ENCODE results near the gene GSTM4.
A peak's percentile ranks its signal among the peaks of the same experiment; 100 is the strongest.

GSTM4 gene

DNA sequence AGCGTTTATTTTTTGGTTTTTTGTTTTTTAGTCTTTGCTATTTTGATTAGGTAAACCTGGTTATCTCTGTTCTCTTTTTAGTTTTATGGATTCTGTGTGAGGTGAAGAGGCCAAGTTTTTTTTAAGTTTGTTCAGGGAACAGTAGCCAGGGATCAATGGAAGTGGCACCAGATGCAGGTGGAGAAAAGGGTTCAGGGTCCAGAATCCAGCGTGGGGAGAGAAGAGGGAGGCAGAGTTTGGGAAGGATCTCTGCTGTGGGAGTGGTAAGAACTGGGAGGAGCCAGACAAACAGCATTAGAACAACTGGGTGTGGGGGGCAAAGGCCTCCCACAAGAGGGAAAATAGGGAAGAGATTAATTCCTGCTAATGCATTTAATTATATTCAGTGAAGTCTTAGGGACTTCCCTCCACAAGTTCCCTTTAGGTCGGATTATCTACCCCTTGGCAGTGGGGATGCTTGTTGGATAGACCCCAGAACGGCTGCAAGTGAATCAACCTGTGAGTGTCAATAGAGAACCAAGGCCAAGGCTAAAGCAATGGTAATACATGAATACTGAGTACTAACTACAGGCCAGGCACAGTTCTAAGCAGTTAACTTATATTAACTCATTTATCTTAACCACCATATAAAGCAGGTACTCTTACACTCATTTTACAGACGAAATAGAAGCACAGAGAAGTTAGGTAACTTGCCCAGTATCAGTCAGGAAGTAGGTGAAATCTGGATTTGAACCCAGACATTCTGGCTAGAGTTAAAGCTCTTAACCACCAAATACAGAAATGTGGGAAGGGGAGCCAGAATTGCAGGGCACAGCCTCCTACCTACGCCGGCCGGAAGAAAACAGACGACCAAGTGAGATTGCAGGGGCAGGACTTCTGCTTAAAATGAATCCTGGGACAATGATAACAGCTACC lies 37.0 kb upstream of the GSTM4 start:
- H3K4me3 ChIP-seq (ENCODE audit: low read depth in 1 of 2, low read length in 2 of 2): peak overlapping the region; percentile 89 to 98
- no peaks in the 10 kb centered on the region for H3K36me3 ChIP-seq (ENCODE audit: control insufficient read depth in 1 of 2, insufficient read depth in 2 of 2, low read length in 2 of 2)
- peaks cover 56 to 71% of the 10 kb centered on the region in 2 donors for H3K4me1 ChIP-seq (ENCODE audit: control insufficient read depth in 1 of 2, insufficient read depth in 2 of 2, low read length in 2 of 2)
- H3K27me3 ChIP-seq (ENCODE audit: control insufficient read depth in 1 of 2, insufficient read depth in 2 of 2, low read length in 2 of 2): no peaks in the 10 kb centered on the region
- no peaks in the 10 kb centered on the region for H3K9me3 ChIP-seq (ENCODE audit: control insufficient read depth in 1 of 2, low read length in 2 of 2)
- peak overlapping the region; percentile 23 to 79 for H3K9ac ChIP-seq (ENCODE audit: low read depth in 1 of 2, low read length in 2 of 2)
- peak overlapping the region; percentile 74 for H3K27ac ChIP-seq (ENCODE audit: low read depth, low read length)

DNA sequence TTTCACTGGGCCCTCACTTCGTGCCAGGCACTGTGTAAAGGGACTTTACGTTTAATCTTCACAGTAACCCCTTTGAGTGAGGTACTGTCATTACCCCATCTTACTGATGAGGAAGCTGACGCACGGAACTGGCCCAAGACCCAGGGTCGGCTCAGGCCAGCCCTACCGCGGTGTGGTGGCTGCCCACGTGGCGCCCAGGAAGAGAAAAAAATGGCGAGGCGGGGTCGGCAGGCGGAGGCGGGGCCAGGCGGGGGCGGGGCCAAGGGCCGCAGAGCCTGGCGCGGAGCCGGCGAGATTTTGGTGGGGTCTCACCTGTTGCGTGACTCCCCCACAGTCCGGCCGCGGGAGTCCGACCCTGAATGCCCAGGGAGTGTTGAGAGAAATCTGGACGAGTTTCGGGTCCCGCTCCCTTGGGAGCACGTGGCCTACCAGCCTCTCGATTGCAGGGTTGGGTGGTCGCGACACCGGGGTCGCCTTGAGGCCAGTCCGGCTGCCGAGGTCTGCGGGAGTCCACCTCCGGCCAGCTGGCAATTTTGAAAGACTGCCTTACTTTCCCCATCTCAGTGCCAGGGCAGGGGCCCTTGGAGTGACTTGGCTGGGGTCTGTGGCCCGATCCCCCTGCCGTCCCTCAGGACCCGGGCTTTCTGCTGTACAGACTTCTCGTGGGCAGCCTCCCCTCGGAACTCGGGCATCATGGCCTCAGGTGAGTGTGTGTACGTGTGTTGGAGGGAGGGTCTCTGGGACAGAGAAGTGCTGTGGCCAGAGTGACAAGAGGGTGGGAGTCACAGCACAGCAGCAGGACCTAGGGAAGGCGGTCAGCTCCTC lies 36.1 kb upstream of the GSTM4 start, which contains the start of the genes AMPD2 and GNAT2:
Gene AMPD2, plus strand, starts transcription at position 262 of the 825 bp plus-strand sequence. CDS start 1,339 bp downstream, outside the sequence.
Gene GNAT2, minus strand, starts transcription at position 41 of the 825 bp plus-strand sequence. CDS start 6,746 bp downstream, outside the sequence.
- H3K9me3 ChIP-seq (ENCODE audit: control insufficient read depth in 1 of 2, low read length in 2 of 2): no peaks in the 10 kb centered on the region
- H3K4me3 ChIP-seq (ENCODE audit: low read depth in 1 of 2, low read length in 2 of 2): peak within 1 kb of the TSS; percentile 89 to 98
- no peaks in the 10 kb centered on the region for H3K27me3 ChIP-seq (ENCODE audit: control insufficient read depth in 1 of 2, insufficient read depth in 2 of 2, low read length in 2 of 2)
- H3K4me1 ChIP-seq (ENCODE audit: control insufficient read depth in 1 of 2, insufficient read depth in 2 of 2, low read length in 2 of 2): peaks cover 60 to 66% of the 10 kb centered on the region in 2 donors
- H3K36me3 ChIP-seq (ENCODE audit: control insufficient read depth in 1 of 2, insufficient read depth in 2 of 2, low read length in 2 of 2): no peaks in the 10 kb centered on the region
- peak within 1 kb of the TSS; percentile 74 for H3K27ac ChIP-seq (ENCODE audit: low read depth, low read length)
- peak within 1 kb of the TSS; percentile 79 to 93 for H3K9ac ChIP-seq (ENCODE audit: low read depth in 1 of 2, low read length in 2 of 2)

DNA sequence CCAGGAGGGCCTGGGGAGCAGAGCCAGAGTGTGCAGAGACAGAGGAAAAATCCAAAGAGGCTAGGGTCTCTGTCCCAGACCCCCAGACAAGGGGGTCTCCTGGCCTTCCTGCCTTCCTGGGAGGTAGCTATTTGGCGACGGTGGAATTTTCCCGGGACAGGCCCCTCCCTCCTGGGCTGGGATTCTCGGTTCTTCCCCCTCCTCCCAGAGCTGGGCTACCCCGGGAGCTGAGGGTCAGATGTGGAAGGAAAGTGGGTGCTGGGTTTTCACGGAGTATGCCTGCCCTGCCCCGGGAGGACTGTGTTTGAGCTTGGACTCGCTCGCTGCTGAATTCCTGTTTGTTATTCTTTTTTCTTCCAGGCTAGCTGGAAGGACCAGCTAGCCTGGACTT lies 35.5 kb upstream of the GSTM4 start:
- Histone ChIP-seq H3K9me3 (ENCODE audit: control insufficient read depth in 1 of 2, low read length in 2 of 2) (no peaks in the 10 kb centered on the region), H3K36me3 (ENCODE audit: control insufficient read depth in 1 of 2, insufficient read depth in 2 of 2, low read length in 2 of 2) (peaks cover 0 to 2% of the 10 kb centered on the region in 2 donors), H3K27me3 (ENCODE audit: control insufficient read depth in 1 of 2, insufficient read depth in 2 of 2, low read length in 2 of 2) (no peaks in the 10 kb centered on the region), H3K4me3 (ENCODE audit: low read depth in 1 of 2, low read length in 2 of 2) (peak overlapping the region; percentile 89 to 98), H3K27ac (ENCODE audit: low read depth, low read length) (peak overlapping the region; percentile 74), H3K9ac (ENCODE audit: low read depth in 1 of 2, low read length in 2 of 2) (peak overlapping the region; percentile 79 to 93), H3K4me1 (ENCODE audit: control insufficient read depth in 1 of 2, insufficient read depth in 2 of 2, low read length in 2 of 2) (peaks cover 60 to 66% of the 10 kb centered on the region in 2 donors)

DNA sequence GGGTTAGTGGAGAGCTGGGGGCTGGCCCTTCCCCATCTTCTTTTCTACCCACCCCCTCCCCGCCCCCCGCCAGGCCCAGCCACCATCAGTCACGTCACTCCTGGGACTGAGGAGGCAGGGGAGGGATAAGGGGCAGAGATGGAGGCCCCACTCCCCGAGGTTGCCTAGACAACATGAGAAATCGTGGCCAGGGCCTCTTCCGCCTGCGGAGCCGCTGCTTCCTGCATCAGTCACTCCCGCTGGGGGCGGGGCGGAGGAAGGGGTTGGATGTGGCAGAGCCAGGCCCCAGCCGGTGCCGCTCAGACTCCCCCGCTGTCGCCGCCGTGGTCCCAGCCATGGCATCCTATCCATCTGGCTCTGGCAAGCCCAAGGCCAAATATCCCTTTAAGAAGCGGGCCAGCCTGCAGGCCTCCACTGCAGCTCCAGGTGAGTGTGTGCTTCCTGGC lies 35.0 kb upstream of the GSTM4 start:
- Histone ChIP-seq H3K4me3 (ENCODE audit: low read depth in 1 of 2, low read length in 2 of 2) (peak overlapping the region; percentile 89 to 98), H3K9me3 (ENCODE audit: control insufficient read depth in 1 of 2, low read length in 2 of 2) (no peaks in the 10 kb centered on the region), H3K27ac (ENCODE audit: low read depth, low read length) (peak overlapping the region; percentile 74), H3K27me3 (ENCODE audit: control insufficient read depth in 1 of 2, insufficient read depth in 2 of 2, low read length in 2 of 2) (no peaks in the 10 kb centered on the region), H3K4me1 (ENCODE audit: control insufficient read depth in 1 of 2, insufficient read depth in 2 of 2, low read length in 2 of 2) (peaks cover 60 to 64% of the 10 kb centered on the region in 2 donors), H3K9ac (ENCODE audit: low read depth in 1 of 2, low read length in 2 of 2) (peak overlapping the region; percentile 79 to 93), H3K36me3 (ENCODE audit: control insufficient read depth in 1 of 2, insufficient read depth in 2 of 2, low read length in 2 of 2) (peaks cover 0 to 7% of the 10 kb centered on the region in 2 donors)

DNA sequence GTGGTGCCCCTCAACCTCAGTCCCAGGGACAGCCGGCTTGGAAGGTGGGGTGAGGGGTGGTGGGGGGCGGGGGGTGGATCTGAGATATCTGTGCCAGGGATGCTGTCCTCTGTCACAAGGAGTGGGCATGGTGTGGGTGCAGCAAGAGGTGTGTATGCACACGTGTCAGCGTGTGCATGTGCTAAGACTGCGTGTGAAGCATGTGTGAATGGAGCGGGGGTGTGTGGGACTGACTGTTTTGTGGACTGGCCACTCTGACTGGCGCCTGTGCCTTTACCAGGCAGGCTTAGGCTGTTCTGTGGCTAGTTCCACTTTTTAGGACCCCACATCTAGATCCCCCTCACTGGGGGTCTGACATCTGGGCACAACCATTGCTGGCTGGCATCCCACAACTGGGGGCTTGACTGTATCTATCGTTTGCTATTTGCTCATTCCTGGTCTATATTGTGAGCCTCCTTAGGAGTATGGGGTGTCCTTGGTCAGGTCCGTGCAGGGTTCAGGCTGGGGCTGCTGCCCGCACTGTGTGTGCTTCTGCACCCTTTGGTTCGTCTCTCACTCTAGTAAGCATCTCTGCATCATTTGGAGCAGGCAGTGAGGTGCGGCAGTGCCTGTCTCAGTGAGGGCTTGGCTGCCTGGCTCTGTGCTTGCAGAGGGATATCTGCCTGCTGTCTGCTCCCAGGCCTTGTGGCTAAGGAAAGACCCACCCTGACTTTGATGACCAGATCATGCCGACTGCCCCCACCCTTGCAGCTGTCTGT lies 34.3 kb upstream of the GSTM4 start:
- no peak overlapping the region for H3K27ac ChIP-seq (ENCODE audit: low read depth, low read length)

DNA sequence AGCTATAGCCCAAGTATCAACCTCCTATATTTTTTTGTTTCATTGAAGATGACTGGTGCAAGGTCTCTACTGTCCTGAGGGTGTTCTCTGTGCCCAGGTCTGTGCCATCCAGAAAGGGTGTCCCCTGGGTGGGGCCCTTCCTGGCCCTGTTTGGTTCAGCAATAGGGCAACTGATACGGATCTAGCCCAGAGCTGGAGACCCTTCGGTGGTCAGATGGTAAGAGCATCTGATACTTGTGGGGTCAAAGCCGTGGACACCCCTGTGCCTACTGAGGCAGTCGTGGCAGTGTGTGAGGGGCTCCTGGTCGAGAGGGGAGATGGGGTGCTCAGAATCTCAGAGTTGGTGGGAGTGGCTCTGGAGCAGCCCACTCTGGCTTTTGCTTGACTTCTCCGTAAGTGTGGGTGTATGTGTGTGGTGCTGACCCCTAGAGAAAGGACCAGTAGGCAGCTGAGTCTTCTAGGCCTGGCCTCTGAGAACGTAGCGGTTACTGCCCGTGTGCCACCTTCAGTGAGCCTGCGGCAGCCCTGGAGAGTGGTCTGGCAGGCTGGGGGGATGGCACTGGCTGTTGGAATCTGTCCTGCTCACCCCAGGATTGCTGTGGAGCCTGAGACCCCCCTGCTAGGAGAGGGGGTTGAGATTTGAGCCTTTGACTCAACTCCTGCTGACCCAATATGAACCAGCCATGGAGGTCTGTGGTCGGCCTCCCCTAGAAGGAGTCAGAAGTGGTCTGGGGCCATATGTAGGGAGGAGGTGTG lies 33.6 kb upstream of the GSTM4 start:
- H3K27me3 ChIP-seq (ENCODE audit: control insufficient read depth in 1 of 2, insufficient read depth in 2 of 2, low read length in 2 of 2): no peaks in the 10 kb centered on the region
- H3K4me1 ChIP-seq (ENCODE audit: control insufficient read depth in 1 of 2, insufficient read depth in 2 of 2, low read length in 2 of 2): peaks cover 49 to 51% of the 10 kb centered on the region in 2 donors
- peak overlapping the region; percentile 62 to 70 for H3K9ac ChIP-seq (ENCODE audit: low read depth in 1 of 2, low read length in 2 of 2)
- H3K9me3 ChIP-seq (ENCODE audit: control insufficient read depth in 1 of 2, low read length in 2 of 2): no peaks in the 10 kb centered on the region
- no peak overlapping the region for H3K27ac ChIP-seq (ENCODE audit: low read depth, low read length)
- H3K4me3 ChIP-seq (ENCODE audit: low read depth in 1 of 2, low read length in 2 of 2): peak overlapping the region; percentile 89 to 98
- H3K36me3 ChIP-seq (ENCODE audit: control insufficient read depth in 1 of 2, insufficient read depth in 2 of 2, low read length in 2 of 2): peaks cover 8 to 22% of the 10 kb centered on the region in 2 donors

More for the DNA sequence above, 34.3 kb upstream of the GSTM4 start:
- Histone ChIP-seq H3K27me3 (ENCODE audit: control insufficient read depth in 1 of 2, insufficient read depth in 2 of 2, low read length in 2 of 2) (no peaks in the 10 kb centered on the region), H3K4me1 (ENCODE audit: control insufficient read depth in 1 of 2, insufficient read depth in 2 of 2, low read length in 2 of 2) (peaks cover 57% of the 10 kb centered on the region in 2 donors), H3K9ac (ENCODE audit: low read depth in 1 of 2, low read length in 2 of 2) (peak overlapping the region; percentile 62 to 70), H3K4me3 (ENCODE audit: low read depth in 1 of 2, low read length in 2 of 2) (peak overlapping the region; percentile 89 to 98), H3K36me3 (ENCODE audit: control insufficient read depth in 1 of 2, insufficient read depth in 2 of 2, low read length in 2 of 2) (peaks cover under 1 to 14% of the 10 kb centered on the region in 2 donors), H3K9me3 (ENCODE audit: control insufficient read depth in 1 of 2, low read length in 2 of 2) (no peaks in the 10 kb centered on the region)

DNA sequence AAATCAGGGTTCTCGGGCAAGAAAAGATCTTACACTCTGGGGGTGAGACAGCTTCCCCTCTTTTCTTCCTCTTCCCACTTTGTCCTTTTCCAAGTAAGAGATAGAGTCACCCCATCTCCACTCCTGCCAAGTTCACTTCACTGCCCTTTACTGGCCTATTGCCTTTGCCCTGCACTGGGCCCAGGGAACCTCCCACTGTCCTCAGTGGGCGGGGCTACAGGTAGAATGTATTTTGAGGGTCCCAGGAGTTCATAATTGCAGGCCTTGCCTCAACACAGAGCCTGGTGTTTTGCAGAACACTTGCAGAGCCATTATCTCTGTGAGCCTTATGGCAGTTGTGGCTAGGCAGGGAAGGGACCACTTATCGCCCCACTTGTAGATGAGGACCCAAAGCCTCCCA lies 33.0 kb upstream of the GSTM4 start:
- Histone ChIP-seq H3K27me3 (ENCODE audit: control insufficient read depth in 1 of 2, insufficient read depth in 2 of 2, low read length in 2 of 2) (no peaks in the 10 kb centered on the region), H3K4me1 (ENCODE audit: control insufficient read depth in 1 of 2, insufficient read depth in 2 of 2, low read length in 2 of 2) (peaks cover 44 to 51% of the 10 kb centered on the region in 2 donors), H3K4me3 (ENCODE audit: low read depth in 1 of 2, low read length in 2 of 2) (peak overlapping the region in 1 of 2 donors; percentile 98), H3K9me3 (ENCODE audit: control insufficient read depth in 1 of 2, low read length in 2 of 2) (no peaks in the 10 kb centered on the region), H3K27ac (ENCODE audit: low read depth, low read length) (no peak overlapping the region), H3K36me3 (ENCODE audit: control insufficient read depth in 1 of 2, insufficient read depth in 2 of 2, low read length in 2 of 2) (peaks cover 13 to 27% of the 10 kb centered on the region in 2 donors), H3K9ac (ENCODE audit: low read depth in 1 of 2, low read length in 2 of 2) (peak overlapping the region in 1 of 2 donors; percentile 62)

DNA sequence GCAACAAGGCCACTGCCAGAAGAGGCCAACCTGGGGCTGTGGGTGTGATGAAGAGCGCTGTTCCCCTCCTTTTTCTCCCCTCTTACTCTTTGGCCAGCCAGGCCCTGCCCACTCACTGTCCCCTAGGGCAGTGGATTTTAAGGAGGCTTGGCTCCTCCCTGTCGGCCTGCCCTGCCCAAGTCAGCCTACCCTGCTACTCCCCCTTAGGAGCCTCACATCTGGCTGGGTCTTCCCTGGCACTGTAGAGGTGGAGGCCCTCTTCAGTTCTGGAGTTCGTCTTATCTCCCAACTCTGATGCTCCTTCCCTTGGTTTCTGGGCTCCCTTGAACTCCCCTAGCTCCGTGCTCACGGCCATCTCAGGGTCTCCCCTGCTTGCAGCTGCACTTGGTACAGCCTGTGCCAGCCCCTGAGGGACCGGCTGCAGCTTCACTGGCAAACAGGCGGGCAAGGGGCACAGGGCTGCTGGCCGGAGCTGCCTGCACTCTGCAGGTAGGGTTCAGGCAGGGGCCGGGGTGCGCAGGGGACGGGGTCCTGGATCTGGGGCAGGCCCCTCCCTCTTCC lies 32.2 kb upstream of the GSTM4 start:
- Histone ChIP-seq H3K9me3 (ENCODE audit: control insufficient read depth in 1 of 2, low read length in 2 of 2) (no peaks in the 10 kb centered on the region), H3K36me3 (ENCODE audit: control insufficient read depth in 1 of 2, insufficient read depth in 2 of 2, low read length in 2 of 2) (peaks cover 18 to 35% of the 10 kb centered on the region in 2 donors), H3K27me3 (ENCODE audit: control insufficient read depth in 1 of 2, insufficient read depth in 2 of 2, low read length in 2 of 2) (no peaks in the 10 kb centered on the region), H3K27ac (ENCODE audit: low read depth, low read length) (no peak overlapping the region), H3K9ac (ENCODE audit: low read depth in 1 of 2, low read length in 2 of 2) (peak overlapping the region in 1 of 2 donors; percentile 20), H3K4me1 (ENCODE audit: control insufficient read depth in 1 of 2, insufficient read depth in 2 of 2, low read length in 2 of 2) (peaks cover 37 to 44% of the 10 kb centered on the region in 2 donors), H3K4me3 (ENCODE audit: low read depth in 1 of 2, low read length in 2 of 2) (no peak overlapping the region)

All from duodenal mucosa (tissue), 2 donors.